ENCODE data around the gene LYRM2.
A peak's percentile ranks its signal among the peaks of the same experiment; 100 is the strongest.

The LYRM2 gene

GRCh38 chr6:89619567-89619966, 19.0 kb downstream of the LYRM2 start:
- Mint-ChIP-seq H3K9me3 (no peaks in the 10 kb centered on the region), H3K4me1 (no peaks in the 10 kb centered on the region), H3K27ac (no peak overlapping the region), H3K36me3 (no peaks in the 10 kb centered on the region), H3K4me3 (no peak overlapping the region)
- ATAC-seq (no peak), DNase-seq (ENCODE audit: low spot score in 2 of 2) (no peak)

- Mint-ChIP-seq H3K27ac (no peak overlapping the region), H3K4me1 (no peaks in the 10 kb centered on the region), H3K4me3 (no peak overlapping the region), H3K9me3 (no peaks in the 10 kb centered on the region), H3K36me3 (no peaks in the 10 kb centered on the region)
- DNase-seq (ENCODE audit: low spot score in 2 of 2) = no peak
- ATAC-seq = no peak
These were observed 20.5 kb downstream of the LYRM2 start for GRCh38 chr6:89618026-89618425.

- H3K36me3 Mint-ChIP-seq = no peaks in the 10 kb centered on the region
- DNase-seq (ENCODE audit: low spot score in 2 of 2) (no peak), ATAC-seq (no peak)
- no peaks in the 10 kb centered on the region for H3K9me3 Mint-ChIP-seq
- H3K27ac Mint-ChIP-seq = no peak overlapping the region
- no peaks in the 10 kb centered on the region for H3K4me1 Mint-ChIP-seq
- H3K4me3 Mint-ChIP-seq = no peak overlapping the region
These were observed 22.0 kb downstream of the LYRM2 start for GRCh38 chr6:89616531-89616930.

DNA sequence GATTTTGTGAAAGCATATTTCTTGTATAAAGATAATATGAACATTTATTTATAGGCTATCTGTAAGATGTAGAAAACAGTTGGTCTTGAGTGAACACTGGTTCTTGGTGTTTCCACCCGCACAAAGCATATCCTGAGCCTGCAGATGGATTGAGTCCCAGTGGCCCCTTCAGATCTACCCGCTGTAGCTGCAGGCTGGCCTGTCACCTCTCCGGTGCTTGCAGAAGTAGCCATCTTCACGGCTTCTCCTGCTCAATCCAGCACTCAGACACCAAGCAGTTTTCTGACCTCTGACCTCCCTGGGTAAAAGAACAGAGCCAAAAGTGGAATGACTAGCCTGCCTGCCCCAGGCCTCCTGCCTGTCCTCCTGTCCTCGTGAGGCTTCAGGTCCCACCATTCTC, 22.7 kb downstream of the LYRM2 start:
- H3K27ac Mint-ChIP-seq = no peak overlapping the region
- no peak overlapping the region for H3K4me3 Mint-ChIP-seq
- H3K4me1 Mint-ChIP-seq = no peaks in the 10 kb centered on the region
- DNase-seq (ENCODE audit: low spot score in 2 of 2) (no peak), ATAC-seq (no peak)
- H3K9me3 Mint-ChIP-seq = no peaks in the 10 kb centered on the region
- H3K36me3 Mint-ChIP-seq = no peaks in the 10 kb centered on the region

DNA sequence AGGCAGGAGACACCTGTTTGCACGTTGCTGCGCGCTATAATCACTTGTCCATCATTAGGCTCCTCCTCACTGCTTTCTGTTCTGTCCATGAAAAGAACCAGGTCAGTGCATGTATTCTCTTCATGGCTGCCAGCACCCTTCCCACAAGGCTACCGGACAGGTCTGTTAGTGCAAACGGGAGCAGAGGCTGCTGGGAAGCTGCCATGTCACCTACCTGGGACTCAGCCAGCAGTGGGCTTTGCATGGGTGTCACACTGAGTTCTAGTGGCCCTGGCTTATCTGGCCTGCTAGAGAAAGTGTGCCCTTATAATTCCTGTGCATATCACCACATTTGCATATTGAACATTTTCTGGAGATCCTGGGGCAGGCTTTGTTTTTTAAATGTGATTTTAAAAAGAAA, 24.8 kb downstream of the LYRM2 start:
- Mint-ChIP-seq H3K27ac (no peak overlapping the region), H3K4me1 (no peaks in the 10 kb centered on the region), H3K36me3 (no peaks in the 10 kb centered on the region)

DNA sequence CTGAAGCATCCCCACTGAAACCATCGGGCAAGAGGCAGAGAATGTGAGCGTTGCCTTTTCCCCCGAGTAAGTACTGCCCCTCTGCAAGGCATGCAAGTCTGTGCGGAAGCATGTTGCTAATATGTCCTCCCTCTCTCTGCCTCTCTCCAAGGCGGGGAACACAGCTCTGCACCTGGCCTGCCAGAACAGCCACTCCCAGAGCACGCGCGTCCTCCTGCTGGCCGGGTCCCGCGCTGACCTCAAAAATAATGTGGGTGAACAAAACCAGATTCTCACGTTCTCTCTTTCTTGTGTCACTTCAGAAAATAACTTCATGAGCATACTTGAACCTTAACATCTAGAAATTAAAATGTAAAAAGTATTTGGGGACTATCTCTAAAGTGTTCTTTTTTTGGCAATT, 26.4 kb downstream of the LYRM2 start:
- no peaks in the 10 kb centered on the region for H3K9me3 Mint-ChIP-seq
- ATAC-seq (no peak), DNase-seq (ENCODE audit: low spot score in 2 of 2) (no peak)
- no peak overlapping the region for H3K27ac Mint-ChIP-seq
- H3K4me1 Mint-ChIP-seq = no peaks in the 10 kb centered on the region
- no peaks in the 10 kb centered on the region for H3K36me3 Mint-ChIP-seq
- H3K4me3 Mint-ChIP-seq = no peak overlapping the region

More for the DNA sequence above, 24.8 kb downstream of the LYRM2 start:
- DNase-seq (ENCODE audit: low spot score in 2 of 2) (no peak), ATAC-seq (no peak)
- no peaks in the 10 kb centered on the region for H3K9me3 Mint-ChIP-seq
- H3K4me3 Mint-ChIP-seq = no peak overlapping the region

GRCh38 chr6:89611666-89612065, 26.9 kb downstream of the LYRM2 start:
- Mint-ChIP-seq H3K36me3 (no peaks in the 10 kb centered on the region), H3K4me3 (no peak overlapping the region), H3K27ac (no peak overlapping the region), H3K4me1 (no peaks in the 10 kb centered on the region), H3K9me3 (no peaks in the 10 kb centered on the region)
- ATAC-seq (no peak), DNase-seq (ENCODE audit: low spot score in 2 of 2) (no peak)

GRCh38 chr6:89610149-89610642, 28.4 kb downstream of the LYRM2 start:
- no peak overlapping the region for H3K4me3 Mint-ChIP-seq
- DNase-seq (ENCODE audit: low spot score in 2 of 2) (peak; percentile 67 to 87), ATAC-seq (peak; percentile 88)
- H3K27ac Mint-ChIP-seq = no peak overlapping the region
- no peaks in the 10 kb centered on the region for H3K36me3 Mint-ChIP-seq
- no peaks in the 10 kb centered on the region for H3K9me3 Mint-ChIP-seq
- H3K4me1 Mint-ChIP-seq = no peaks in the 10 kb centered on the region

GRCh38 chr6:89605861-89606260, 32.7 kb downstream of the LYRM2 start:
- H3K27ac Mint-ChIP-seq = no peak overlapping the region
- H3K36me3 Mint-ChIP-seq = no peaks in the 10 kb centered on the region
- ATAC-seq = no peak
- no peak overlapping the region for H3K4me3 Mint-ChIP-seq
- H3K4me1 Mint-ChIP-seq = no peaks in the 10 kb centered on the region
- no peaks in the 10 kb centered on the region for H3K9me3 Mint-ChIP-seq
- no peak for DNase-seq (ENCODE audit: low spot score in 2 of 2)

GRCh38 chr6:89604653-89605052, 33.9 kb downstream of the LYRM2 start:
- H3K4me1 Mint-ChIP-seq = no peaks in the 10 kb centered on the region
- no peak for ATAC-seq
- DNase-seq (ENCODE audit: low spot score in 2 of 2) = no peak

DNA sequence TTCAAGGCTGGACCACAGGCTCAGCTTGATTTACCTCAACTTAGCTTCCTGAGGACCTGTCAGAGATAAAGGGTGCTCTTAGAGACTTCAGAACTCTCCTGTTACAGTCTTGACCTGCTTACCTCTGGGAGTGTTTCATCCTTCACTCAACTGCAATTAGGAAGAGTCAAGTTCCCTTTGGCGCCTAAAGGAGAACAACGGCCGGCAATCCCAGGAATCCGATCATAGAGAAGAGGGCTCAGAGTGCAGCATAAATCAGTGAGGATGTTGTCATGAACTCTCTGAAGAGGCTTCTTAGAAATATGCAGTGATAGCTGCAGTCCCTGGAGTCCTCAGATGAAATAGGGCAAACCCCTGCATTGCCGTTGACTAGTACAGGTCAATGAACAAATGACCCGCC, 36.4 kb downstream of the LYRM2 start:
- Mint-ChIP-seq H3K9me3 (no peaks in the 10 kb centered on the region), H3K4me1 (peaks cover 6% of the 10 kb centered on the region), H3K27ac (no peak overlapping the region), H3K36me3 (no peaks in the 10 kb centered on the region), H3K4me3 (no peak overlapping the region)
- DNase-seq (ENCODE audit: low spot score in 2 of 2) (no peak), ATAC-seq (no peak)

More at GRCh38 chr6:89604653-89605052, 33.9 kb downstream of the LYRM2 start:
- Mint-ChIP-seq H3K9me3 (no peaks in the 10 kb centered on the region), H3K27ac (no peak overlapping the region), H3K4me3 (no peak overlapping the region), H3K36me3 (no peaks in the 10 kb centered on the region)

DNA sequence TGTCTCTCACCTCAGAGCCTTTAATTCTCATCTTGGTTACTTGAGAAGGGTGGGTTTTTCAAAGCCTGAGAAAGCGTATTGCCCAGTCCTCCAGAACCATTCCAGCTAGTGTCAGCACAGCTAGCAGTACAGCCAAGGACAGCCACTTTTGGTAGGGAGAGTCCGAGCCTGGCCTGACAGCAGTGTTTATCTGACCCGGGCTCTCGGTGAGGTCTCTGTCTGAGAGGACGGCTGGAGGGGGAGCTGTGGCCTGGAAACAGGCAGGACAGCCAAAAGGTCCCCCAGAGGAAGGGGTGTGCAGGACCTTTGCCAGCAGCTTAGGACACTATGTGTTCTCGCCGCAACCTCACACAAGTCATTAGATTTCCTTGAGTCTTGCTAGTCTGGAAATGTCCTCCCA, 38.8 kb downstream of the LYRM2 start:
- Mint-ChIP-seq H3K9me3 (no peaks in the 10 kb centered on the region), H3K36me3 (no peaks in the 10 kb centered on the region), H3K4me1 (peaks cover 19% of the 10 kb centered on the region)

GRCh38 chr6:89597988-89598387, 40.6 kb downstream of the LYRM2 start:
- H3K4me1 Mint-ChIP-seq = peaks cover 19% of the 10 kb centered on the region

More for the DNA sequence above, 38.8 kb downstream of the LYRM2 start:
- DNase-seq (ENCODE audit: low spot score in 2 of 2) (no peak), ATAC-seq (no peak)
- no peak overlapping the region for H3K4me3 Mint-ChIP-seq
- H3K27ac Mint-ChIP-seq = no peak overlapping the region

DNA sequence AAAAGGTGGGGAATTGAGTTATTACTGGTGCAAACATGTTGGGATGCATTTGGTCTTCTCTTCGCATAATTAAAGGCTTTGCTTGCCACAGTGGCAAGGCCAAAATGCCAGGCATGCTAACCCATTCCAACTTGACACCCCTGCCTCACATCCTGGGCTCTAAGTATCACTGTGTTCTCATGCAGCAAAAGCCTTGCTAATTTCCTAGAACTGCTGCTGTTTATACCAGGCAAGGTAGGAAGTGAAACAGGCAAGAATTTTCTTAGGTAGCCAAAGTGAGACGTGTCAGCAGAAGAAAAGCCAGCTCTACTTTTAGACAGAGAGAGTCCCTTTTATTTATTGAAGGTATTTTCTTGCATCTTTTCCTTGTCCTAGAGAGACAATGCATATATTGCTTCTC, 41.2 kb downstream of the LYRM2 start:
- no peak for DNase-seq (ENCODE audit: low spot score in 2 of 2)
- Mint-ChIP-seq H3K4me1 (peaks cover 19% of the 10 kb centered on the region), H3K4me3 (no peak overlapping the region), H3K36me3 (no peaks in the 10 kb centered on the region), H3K9me3 (no peaks in the 10 kb centered on the region), H3K27ac (no peak overlapping the region)
- no peak for ATAC-seq

More at GRCh38 chr6:89597988-89598387, 40.6 kb downstream of the LYRM2 start:
- DNase-seq (ENCODE audit: low spot score in 2 of 2) (no peak), ATAC-seq (no peak)
- Mint-ChIP-seq H3K4me3 (no peak overlapping the region), H3K27ac (peak overlapping the region; percentile 27), H3K9me3 (no peaks in the 10 kb centered on the region), H3K36me3 (no peaks in the 10 kb centered on the region)

DNA sequence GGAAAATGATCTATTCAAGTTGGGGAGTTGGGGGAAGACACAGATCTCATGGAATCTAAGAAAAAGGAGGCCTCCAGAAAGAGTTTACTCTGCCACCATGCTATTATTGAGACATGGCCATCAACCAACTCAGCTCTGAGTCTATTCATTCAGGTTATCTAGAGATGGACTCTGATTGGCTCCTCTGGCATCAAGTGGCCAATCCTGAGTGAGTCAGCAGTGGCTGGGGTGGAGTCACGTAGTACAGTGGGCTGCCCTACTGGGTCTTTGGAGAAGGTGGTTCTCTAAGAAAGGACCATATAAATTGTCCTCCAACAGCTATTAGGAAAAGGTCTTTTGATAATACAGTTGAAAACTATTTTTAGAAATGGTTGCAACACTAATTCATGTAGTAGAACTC, 42.1 kb downstream of the LYRM2 start:
- no peak for DNase-seq (ENCODE audit: low spot score in 2 of 2)
- ATAC-seq = peak; percentile 62
- no peaks in the 10 kb centered on the region for H3K36me3 Mint-ChIP-seq
- peaks cover 19% of the 10 kb centered on the region for H3K4me1 Mint-ChIP-seq
- H3K9me3 Mint-ChIP-seq = no peaks in the 10 kb centered on the region
- H3K4me3 Mint-ChIP-seq = peak overlapping the region; percentile 2
- H3K27ac Mint-ChIP-seq = peak overlapping the region; percentile 83

DNA sequence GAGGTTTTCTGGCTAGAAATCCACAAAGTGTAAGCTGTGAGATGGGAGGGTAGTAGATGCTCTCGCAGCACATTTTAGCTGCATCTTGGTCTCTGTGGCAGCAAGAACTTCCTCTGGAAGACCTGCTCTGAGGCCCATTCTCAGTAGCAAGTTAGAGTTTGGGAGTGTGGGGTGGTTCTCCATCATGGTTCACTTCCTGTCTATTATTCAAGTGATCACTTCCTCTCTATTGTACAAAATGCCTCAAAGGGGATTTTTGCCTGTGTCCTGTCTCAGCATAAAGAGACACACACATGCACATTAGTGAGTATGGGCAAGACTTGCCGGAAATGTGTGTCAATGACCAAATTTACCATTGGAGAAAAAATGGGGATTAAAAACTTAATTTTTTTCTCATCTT, 42.5 kb downstream of the LYRM2 start:
- Mint-ChIP-seq H3K4me3 (peak overlapping the region; percentile 2), H3K4me1 (peaks cover 19% of the 10 kb centered on the region), H3K36me3 (no peaks in the 10 kb centered on the region), H3K27ac (peak overlapping the region; percentile 83), H3K9me3 (no peaks in the 10 kb centered on the region)
- DNase-seq (ENCODE audit: low spot score in 2 of 2) = no peak
- ATAC-seq = peak; percentile 83

- H3K27ac Mint-ChIP-seq = no peak overlapping the region
- DNase-seq (ENCODE audit: low spot score in 2 of 2) (no peak), ATAC-seq (no peak)
- H3K36me3 Mint-ChIP-seq = no peaks in the 10 kb centered on the region
- no peak overlapping the region for H3K4me3 Mint-ChIP-seq
- H3K4me1 Mint-ChIP-seq = peaks cover 13% of the 10 kb centered on the region
- H3K9me3 Mint-ChIP-seq = no peaks in the 10 kb centered on the region
These were observed 46.8 kb downstream of the LYRM2 start for GRCh38 chr6:89591745-89592144.

Data from stimulated activated effector memory CD8-positive, alpha-beta T cell treated with anti-CD3 and anti-CD28 coated beads, Interleukin-12 subunit alpha, Interleukin-12 subunit beta, amount 100 ng/mL, for 72 hours (primary cell).